Liver (tissue), 9 donors: ENCODE measurements around the gene CFAP100. TPM values are rescaled to one million over a fixed set of nuclear protein-coding genes. Genes with fewer than 3 reads are reported as not detected.

ENCODE experiments used
- DNase-seq: peaks from one replicate; pipeline ENCODE4 v3.0.0-alpha.2; 2017; ENCODE audit warnings: low spot score
- H3K27ac ChIP-seq, 2 donors: one replicate each; pipeline ENCODE4 v1.7.0; 2013; ENCODE audit warnings: inconsistent platforms in 2 of 2, low read length in 2 of 2, control low read depth in 1 of 2, low read depth in 1 of 2, mild to moderate bottlenecking in 1 of 2
- H3K27me3 ChIP-seq, 4 donors: one replicate each; pipeline versions ENCODE4 v1.6.1 to v1.7.0; 2013; ENCODE audit warnings: low read length in 3 of 4, inconsistent platforms in 1 of 4, mild to moderate bottlenecking in 1 of 4, moderate library complexity in 1 of 4; ENCODE audit not compliant: control insufficient read depth in 4 of 4, insufficient read depth in 4 of 4
- H3K36me3 ChIP-seq, 4 donors: one replicate each; pipeline versions ENCODE4 v1.6.1 to v1.7.0; 2013; ENCODE audit warnings: low read length in 3 of 4, mild to moderate bottlenecking in 3 of 4, low read depth in 1 of 4, moderate library complexity in 1 of 4; ENCODE audit not compliant: control insufficient read depth in 4 of 4, insufficient read depth in 3 of 4
- H3K4me1 ChIP-seq, 4 donors: one replicate each; pipeline versions ENCODE4 v1.6.1 to v1.7.0; 2013; ENCODE audit warnings: low read length in 3 of 4, mild to moderate bottlenecking in 3 of 4, moderate library complexity in 1 of 4; ENCODE audit not compliant: control insufficient read depth in 4 of 4, insufficient read depth in 4 of 4
- H3K4me3 ChIP-seq, 3 donors: one replicate each; pipeline versions ENCODE4 v1.6.1 to v1.7.0; 2013; ENCODE audit warnings: low read length in 3 of 3, control low read depth in 1 of 3, low read depth in 1 of 3, mild to moderate bottlenecking in 1 of 3
- H3K9ac ChIP-seq, 2 donors: one replicate each; pipeline ENCODE4 v1.7.0; 2013; ENCODE audit warnings: low read length in 2 of 2, mild to moderate bottlenecking in 2 of 2, moderate library complexity in 2 of 2, control low read depth in 1 of 2, low read depth in 1 of 2
- H3K9me3 ChIP-seq, 4 donors: one replicate each; pipeline versions ENCODE4 v1.6.1 to v1.7.0; 2013; ENCODE audit warnings: low read length in 3 of 4; ENCODE audit not compliant: control insufficient read depth in 4 of 4
- EGR1 ChIP-seq, 2 donors: IDR thresholded peaks; 2 replicates each; pipeline ENCODE4 v1.6.1; 2016 to 2018; ENCODE audit warnings: antibody characterized with exemption in 2 of 2, low read depth in 2 of 2
- FOXA1 ChIP-seq: IDR thresholded peaks from 2 replicates; pipeline ENCODE4 v1.6.1; 2016; ENCODE audit warnings: antibody characterized with exemption
- FOXA2 ChIP-seq: IDR thresholded peaks from 2 replicates; pipeline ENCODE4 v1.6.1; 2016; ENCODE audit warnings: antibody characterized with exemption
- GABPA ChIP-seq, 2 donors: IDR thresholded peaks in 1 of 2; conservative IDR thresholded peaks in 1 of 2; 2 replicates each; pipeline ENCODE4 v1.6.1; 2016; ENCODE audit warnings: antibody characterized with exemption in 2 of 2, mild to moderate bottlenecking in 1 of 2, moderate library complexity in 1 of 2
- HNF4A ChIP-seq, 2 donors: conservative IDR thresholded peaks; 2 replicates each; pipeline ENCODE4 v1.6.1; 2016; ENCODE audit warnings: antibody characterized with exemption in 2 of 2, mild to moderate bottlenecking in 2 of 2
- HNF4G ChIP-seq: IDR thresholded peaks from 2 replicates; pipeline ENCODE4 v1.6.1; 2016; ENCODE audit warnings: antibody characterized with exemption
- JUND ChIP-seq, 2 donors: IDR thresholded peaks; 2 replicates each; pipeline ENCODE4 v1.6.1; 2016; ENCODE audit warnings: antibody characterized with exemption in 2 of 2
- RAD21 ChIP-seq, 2 donors: IDR thresholded peaks; 2 replicates each; pipeline ENCODE4 v1.6.1; 2016; ENCODE audit warnings: antibody characterized with exemption in 2 of 2, mild to moderate bottlenecking in 2 of 2
- RXRA ChIP-seq, 2 donors: IDR thresholded peaks; 2 replicates each; pipeline ENCODE4 v1.6.1; 2017 to 2018; ENCODE audit warnings: antibody characterized with exemption in 2 of 2, mild to moderate bottlenecking in 1 of 2
- YY1 ChIP-seq: IDR thresholded peaks from 2 replicates; pipeline ENCODE4 v1.6.1; 2016; ENCODE audit warnings: antibody characterized with exemption, mild to moderate bottlenecking
- WGBS: extraction: QIAGEN DNeasy Blood & Tissue Kit; methylation state at CpG from one replicate; pipeline ENCODE4 v1.1.7; 2013; 5-methylcytosine and 5-hydroxymethylcytosine counted together
- polyA plus RNA-seq, 2 donors: library from polyadenylated mRNA; stranded (reverse) in 1 of 2; unstranded in 1 of 2; fragments of 200-250 nt in 1 of 2; fragments of >200 nt in 1 of 2; fragmentation: Nextera tagmentation in 1 of 2; extraction: Ambion mirVana in 1 of 2; gene quantifications; one replicate each; pipeline versions ENCODE4 v1.2.1 to v1.2.3, GENCODE V29; 2013 to 2015
- total RNA-seq, 2 donors: library from RNA; depleted of rRNA; stranded (reverse); fragments of >200 nt; gene quantifications; one replicate each; pipeline ENCODE4 v1.2.3, GENCODE V29; 2014
- TF ChIP-seq, protein P1 (sequence below): IDR thresholded peaks from 2 replicates; pipeline ENCODE4 v1.6.1; 2016; ENCODE audit warnings: antibody characterized with exemption
- TF ChIP-seq, protein P2 (sequence below): IDR thresholded peaks from 2 replicates; pipeline ENCODE4 v1.6.1; 2016; ENCODE audit warnings: antibody characterized with exemption
- TF ChIP-seq, protein P3 (sequence below): IDR thresholded peaks from 2 replicates; pipeline ENCODE4 v1.6.1; 2016; ENCODE audit warnings: antibody characterized with exemption
- TF ChIP-seq, protein P4 (sequence below): IDR thresholded peaks from 2 replicates; pipeline ENCODE4 v1.6.1; 2016; ENCODE audit warnings: antibody characterized with exemption, mild to moderate bottlenecking
- TF ChIP-seq, protein P5 (sequence below): fragments of 150-350 bp; IDR thresholded peaks from 2 replicates; pipeline ENCODE4 v1.5.1; 2017; ENCODE audit warnings: improper control_type of control experiment, low read depth, low read length; ENCODE audit not compliant: missing input control
- donor health status: healthy.
- donor health status: healthy.
- donor health status: healthy.
- donor health status: healthy.
- donor health status: healthy.

Gene CFAP100
- total and polyA plus RNA-seq, 4 donors, result not detected

DNA sequence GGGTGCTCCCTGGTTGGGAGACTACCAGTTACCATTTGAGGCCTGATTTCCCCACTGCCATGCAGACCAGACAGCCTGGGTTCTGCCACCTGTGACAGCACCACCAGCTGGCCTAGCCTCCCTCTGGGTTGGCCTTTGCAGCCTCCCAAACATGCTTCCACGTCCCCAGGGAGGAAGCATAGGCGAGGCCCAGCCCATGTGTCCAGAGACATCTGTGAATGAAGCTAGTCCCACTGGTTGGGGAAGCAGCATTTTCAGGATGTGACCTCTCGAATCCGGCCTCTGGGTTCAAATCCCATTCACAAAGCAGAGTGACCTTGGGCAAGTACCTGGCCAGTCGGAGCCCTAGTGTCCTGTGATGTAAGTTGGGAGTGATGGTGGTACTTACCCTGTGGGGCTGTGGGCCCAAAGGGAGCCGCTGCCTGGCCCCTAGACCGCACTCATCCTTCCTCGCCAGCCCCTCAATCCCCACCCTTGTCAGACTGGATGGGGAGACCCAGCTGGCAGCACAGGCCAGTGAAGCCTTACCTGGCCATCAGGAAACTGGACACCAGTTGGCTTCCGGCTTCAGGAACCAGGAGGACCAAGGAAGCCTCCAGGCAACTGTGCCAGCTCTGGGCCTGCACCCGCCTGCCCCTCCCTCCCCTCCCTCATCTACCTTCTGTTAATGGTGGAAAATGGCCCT, 43.5 kb upstream of the CFAP100 start:
- Histone ChIP-seq H3K27me3 (no peaks in the 10 kb centered on the region), H3K36me3 (peaks cover 1 to 13% (median 9%) of the 10 kb centered on the region in 4 donors), H3K27ac (peak overlapping the region; percentile 88 to 99), H3K4me3 (peak overlapping the region; percentile 44 to 87 (median 70)), H3K9ac (peak overlapping the region; percentile 56 to 61), H3K9me3 (no peaks in the 10 kb centered on the region), H3K4me1 (peaks cover 14 to 86% (median 67%) of the 10 kb centered on the region in 4 donors)
- TF ChIP-seq EGR1 (IDR thresholded peaks at IDR 0.05; ENCODE audit: low read depth in 2 of 2) (no peak), YY1 (no peak), RAD21 (IDR thresholded peaks at IDR 0.05) (no peak), HNF4A (conservative IDR thresholded peaks at IDR 0.05) (no peak), FOXA1 (no peak), GABPA (IDR thresholded peaks at IDR 0.05 in 1 of 2, conservative IDR thresholded peaks at IDR 0.05 in 1 of 2) (no peak), HNF4G (no peak)
- TF ChIP-seq, protein P1, sequence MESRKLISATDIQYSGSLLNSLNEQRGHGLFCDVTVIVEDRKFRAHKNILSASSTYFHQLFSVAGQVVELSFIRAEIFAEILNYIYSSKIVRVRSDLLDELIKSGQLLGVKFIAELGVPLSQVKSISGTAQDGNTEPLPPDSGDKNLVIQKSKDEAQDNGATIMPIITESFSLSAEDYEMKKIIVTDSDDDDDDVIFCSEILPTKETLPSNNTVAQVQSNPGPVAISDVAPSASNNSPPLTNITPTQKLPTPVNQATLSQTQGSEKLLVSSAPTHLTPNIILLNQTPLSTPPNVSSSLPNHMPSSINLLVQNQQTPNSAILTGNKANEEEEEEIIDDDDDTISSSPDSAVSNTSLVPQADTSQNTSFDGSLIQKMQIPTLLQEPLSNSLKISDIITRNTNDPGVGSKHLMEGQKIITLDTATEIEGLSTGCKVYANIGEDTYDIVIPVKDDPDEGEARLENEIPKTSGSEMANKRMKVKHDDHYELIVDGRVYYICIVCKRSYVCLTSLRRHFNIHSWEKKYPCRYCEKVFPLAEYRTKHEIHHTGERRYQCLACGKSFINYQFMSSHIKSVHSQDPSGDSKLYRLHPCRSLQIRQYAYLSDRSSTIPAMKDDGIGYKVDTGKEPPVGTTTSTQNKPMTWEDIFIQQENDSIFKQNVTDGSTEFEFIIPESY, result no peak
- TF ChIP-seq, protein P2, sequence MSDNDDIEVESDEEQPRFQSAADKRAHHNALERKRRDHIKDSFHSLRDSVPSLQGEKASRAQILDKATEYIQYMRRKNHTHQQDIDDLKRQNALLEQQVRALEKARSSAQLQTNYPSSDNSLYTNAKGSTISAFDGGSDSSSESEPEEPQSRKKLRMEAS, result no peak
- TF ChIP-seq, protein P3, sequence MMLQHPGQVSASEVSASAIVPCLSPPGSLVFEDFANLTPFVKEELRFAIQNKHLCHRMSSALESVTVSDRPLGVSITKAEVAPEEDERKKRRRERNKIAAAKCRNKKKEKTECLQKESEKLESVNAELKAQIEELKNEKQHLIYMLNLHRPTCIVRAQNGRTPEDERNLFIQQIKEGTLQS, result no peak
- WGBS, result 45% methylated on average over 10 of the region's 10 CpGs
- DNase-seq, result no peak

DNA sequence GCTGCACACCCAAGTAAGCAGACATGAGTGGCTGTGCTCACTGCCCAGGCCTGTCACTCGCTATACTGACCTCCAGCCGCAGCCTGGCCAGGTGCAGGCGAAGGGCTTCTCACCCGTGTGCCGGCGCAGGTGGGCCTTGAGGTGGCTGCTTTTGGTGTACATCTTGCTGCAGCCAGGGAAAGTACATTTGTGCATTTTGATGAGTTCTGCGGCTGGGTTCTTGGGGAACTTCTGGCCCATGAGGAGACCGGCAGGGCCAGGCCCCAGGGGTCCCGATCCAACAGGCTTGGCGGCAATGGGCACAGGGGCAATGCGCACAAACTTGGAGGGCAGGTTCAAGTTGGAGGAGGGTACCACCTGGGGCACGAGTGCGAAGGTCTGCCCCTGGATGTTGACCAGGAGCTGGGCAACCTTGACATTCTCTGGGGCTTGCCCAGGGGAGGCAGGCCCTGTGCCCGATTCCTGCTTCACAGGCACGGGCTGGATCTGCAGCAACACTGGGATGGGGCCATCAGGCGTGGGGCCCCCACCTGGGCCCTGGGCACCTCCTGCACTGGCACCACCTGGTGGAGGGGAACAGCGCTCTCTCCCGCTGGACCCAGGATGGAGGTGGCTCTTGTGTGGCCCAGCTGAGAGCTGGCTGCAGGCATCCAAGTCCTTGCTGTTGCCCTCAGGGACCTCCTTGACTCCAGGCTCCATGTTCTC, 42.8 kb upstream of the CFAP100 start:
- peak overlapping the region; percentile 61 to 89 for H3K9ac ChIP-seq
- peak overlapping the region; percentile 44 to 87 (median 70) for H3K4me3 ChIP-seq
- DNase-seq, result no peak
- H3K4me1 ChIP-seq, result peaks cover 14 to 79% (median 60%) of the 10 kb centered on the region in 4 donors
- peaks cover 0 to 12% (median 4%) of the 10 kb centered on the region in 4 donors for H3K36me3 ChIP-seq
- no peaks in the 10 kb centered on the region for H3K9me3 ChIP-seq
- 44% methylated on average over 18 of the region's 18 CpGs for WGBS
- no peaks in the 10 kb centered on the region for H3K27me3 ChIP-seq
- peak overlapping the region; percentile 88 to 99 for H3K27ac ChIP-seq
- TF ChIP-seq HNF4G (no peak), HNF4A (conservative IDR thresholded peaks at IDR 0.05) (no peak), EGR1 (IDR thresholded peaks at IDR 0.05; ENCODE audit: low read depth in 2 of 2) (no peak), JUND (IDR thresholded peaks at IDR 0.05) (no peak), GABPA (IDR thresholded peaks at IDR 0.05 in 1 of 2, conservative IDR thresholded peaks at IDR 0.05 in 1 of 2) (no peak), RXRA (IDR thresholded peaks at IDR 0.05) (no peak), FOXA2 (no peak), RAD21 (IDR thresholded peaks at IDR 0.05) (peak; percentile 30 to 52)
- TF ChIP-seq, protein P4, sequence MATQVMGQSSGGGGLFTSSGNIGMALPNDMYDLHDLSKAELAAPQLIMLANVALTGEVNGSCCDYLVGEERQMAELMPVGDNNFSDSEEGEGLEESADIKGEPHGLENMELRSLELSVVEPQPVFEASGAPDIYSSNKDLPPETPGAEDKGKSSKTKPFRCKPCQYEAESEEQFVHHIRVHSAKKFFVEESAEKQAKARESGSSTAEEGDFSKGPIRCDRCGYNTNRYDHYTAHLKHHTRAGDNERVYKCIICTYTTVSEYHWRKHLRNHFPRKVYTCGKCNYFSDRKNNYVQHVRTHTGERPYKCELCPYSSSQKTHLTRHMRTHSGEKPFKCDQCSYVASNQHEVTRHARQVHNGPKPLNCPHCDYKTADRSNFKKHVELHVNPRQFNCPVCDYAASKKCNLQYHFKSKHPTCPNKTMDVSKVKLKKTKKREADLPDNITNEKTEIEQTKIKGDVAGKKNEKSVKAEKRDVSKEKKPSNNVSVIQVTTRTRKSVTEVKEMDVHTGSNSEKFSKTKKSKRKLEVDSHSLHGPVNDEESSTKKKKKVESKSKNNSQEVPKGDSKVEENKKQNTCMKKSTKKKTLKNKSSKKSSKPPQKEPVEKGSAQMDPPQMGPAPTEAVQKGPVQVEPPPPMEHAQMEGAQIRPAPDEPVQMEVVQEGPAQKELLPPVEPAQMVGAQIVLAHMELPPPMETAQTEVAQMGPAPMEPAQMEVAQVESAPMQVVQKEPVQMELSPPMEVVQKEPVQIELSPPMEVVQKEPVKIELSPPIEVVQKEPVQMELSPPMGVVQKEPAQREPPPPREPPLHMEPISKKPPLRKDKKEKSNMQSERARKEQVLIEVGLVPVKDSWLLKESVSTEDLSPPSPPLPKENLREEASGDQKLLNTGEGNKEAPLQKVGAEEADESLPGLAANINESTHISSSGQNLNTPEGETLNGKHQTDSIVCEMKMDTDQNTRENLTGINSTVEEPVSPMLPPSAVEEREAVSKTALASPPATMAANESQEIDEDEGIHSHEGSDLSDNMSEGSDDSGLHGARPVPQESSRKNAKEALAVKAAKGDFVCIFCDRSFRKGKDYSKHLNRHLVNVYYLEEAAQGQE, result no peak
- TF ChIP-seq, protein P5, sequence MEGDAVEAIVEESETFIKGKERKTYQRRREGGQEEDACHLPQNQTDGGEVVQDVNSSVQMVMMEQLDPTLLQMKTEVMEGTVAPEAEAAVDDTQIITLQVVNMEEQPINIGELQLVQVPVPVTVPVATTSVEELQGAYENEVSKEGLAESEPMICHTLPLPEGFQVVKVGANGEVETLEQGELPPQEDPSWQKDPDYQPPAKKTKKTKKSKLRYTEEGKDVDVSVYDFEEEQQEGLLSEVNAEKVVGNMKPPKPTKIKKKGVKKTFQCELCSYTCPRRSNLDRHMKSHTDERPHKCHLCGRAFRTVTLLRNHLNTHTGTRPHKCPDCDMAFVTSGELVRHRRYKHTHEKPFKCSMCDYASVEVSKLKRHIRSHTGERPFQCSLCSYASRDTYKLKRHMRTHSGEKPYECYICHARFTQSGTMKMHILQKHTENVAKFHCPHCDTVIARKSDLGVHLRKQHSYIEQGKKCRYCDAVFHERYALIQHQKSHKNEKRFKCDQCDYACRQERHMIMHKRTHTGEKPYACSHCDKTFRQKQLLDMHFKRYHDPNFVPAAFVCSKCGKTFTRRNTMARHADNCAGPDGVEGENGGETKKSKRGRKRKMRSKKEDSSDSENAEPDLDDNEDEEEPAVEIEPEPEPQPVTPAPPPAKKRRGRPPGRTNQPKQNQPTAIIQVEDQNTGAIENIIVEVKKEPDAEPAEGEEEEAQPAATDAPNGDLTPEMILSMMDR, result peak; percentile 12
- TF ChIP-seq, protein P2, result no peak
- TF ChIP-seq, protein P1, result no peak
- TF ChIP-seq, protein P3, result no peak
